Activated gamma-delta T cell treated with anti-CD3 and anti-CD28 coated beads, Interleukin-2, amount 50 U/mL, for 16 hours (primary cell): Measurements from ENCODE around the gene STARD13.

Source experiments
- DNase-seq: peaks from one replicate; pipeline ENCODE4 v3.0.0-alpha.2; 2020; ENCODE audit warnings: low read depth

Gene STARD13

GRCh38 chr13:33081666-33082065, 203.9 kb downstream of the STARD13 start:
- DNase-seq: no peak

DNA sequence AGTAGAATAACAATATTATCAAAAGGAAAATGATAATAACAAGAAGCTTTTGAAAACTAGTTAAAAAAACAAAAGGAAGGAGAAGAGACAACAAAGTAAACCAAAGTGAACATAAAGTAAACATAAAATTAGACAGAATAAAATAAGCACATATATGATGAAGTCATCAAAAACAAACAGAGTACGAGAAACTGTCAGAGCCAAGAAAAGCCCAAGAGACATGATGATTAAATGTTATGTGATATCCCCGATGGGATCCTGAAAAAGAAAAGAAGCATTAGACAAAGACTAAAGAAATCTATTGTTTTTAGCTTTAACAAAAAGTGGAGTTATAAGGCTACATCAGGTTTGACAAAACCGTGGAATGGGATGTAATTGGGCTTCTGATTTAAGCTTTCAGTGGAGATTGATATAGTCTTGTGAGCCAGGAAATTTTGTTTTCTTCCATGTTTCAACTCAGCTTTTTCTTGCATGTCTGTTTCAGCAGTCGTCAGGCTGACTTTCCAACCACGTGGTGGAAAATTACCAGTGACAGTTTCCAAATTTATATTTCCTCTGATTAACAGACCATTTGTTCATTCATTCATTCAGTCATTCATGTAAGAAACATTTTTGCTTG, 204.5 kb downstream of the STARD13 start:
- no peak for DNase-seq

GRCh38 chr13:33079960-33080359, 205.6 kb downstream of the STARD13 start:
- no peak for DNase-seq

GRCh38 chr13:33078263-33078662, 207.3 kb downstream of the STARD13 start:
- DNase-seq: no peak

DNA sequence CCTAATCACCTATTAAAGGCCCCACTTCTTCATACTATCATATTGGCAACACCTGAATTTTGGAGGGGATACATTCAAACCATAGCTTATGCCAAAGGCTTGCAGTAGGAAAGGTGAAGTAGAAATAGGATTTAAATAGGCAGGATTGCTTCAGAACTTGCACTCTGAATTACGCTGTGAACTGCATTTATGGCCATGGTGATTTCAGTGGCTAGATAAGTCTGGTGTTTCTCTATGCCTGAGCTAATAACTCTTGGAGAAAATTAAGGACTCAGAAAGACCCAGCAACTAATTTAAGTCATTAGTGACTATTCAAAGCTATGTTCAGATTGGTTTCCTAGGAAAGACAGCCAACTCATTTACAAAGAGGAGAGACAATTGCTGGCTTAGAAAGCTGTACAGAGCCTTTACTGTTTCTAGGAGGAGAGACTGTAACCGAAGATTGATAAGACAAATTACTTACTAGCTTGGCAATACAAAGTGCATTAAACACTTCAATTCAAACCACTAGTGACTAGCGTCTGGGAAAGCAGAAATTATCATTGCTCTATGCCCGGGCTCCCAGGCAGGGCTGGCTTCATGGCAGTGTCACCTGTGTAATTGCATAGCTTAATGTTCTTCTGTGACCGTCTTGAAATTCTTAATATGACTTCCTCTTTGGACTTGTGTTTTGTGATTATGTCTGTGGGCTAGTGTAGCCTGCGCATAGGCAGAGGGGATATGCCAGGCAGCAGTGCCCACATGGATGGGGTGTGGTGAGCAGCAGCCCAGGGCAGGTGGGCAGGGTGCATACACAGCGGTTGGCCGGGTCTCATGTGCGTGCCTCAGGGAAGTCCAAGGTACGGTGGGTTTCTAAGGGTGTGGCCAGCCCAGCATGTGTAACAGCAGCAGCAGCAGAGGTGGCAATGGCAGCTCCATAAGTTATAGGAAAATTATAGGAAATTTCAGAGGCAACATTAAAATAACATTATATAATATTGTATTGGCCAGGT, 209.3 kb downstream of the STARD13 start:
- DNase-seq: no peak

DNA sequence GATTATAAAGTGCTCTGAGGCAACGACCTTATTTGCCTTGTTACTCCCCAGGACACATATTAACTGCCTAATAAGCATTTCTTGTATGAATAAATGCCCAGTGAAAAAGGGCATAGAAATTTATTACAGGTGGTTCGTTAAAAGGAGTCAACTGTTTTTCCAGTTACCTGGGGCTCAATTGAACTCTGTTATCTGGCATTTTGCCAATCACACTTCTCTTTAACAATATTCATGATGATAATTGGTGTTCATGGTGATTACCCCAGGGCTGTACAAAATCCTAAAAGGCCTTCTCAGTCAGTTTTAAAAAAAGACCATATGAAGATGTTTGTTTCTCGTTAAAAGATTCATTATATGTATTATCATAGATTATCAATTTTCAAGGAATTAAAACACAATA, 212.2 kb downstream of the STARD13 start:
- no peak for DNase-seq

DNA sequence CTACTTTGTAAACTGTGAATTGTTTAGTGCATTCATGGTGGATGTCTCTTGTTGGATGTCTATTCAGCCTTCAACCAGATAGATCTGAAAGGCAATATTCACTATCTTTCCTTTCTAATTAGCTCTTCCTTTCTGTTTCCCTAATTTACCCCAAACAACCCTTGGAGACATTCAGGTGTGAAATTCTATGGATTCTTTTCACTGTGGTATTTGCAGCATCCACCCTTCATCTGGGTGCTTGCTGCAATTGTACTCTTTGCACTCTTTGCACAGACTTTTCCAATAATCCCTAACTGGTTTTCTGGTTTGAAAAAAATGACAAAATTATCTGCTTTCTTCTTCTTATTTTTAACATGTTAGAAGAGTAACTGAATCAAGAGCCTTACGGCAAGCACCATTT, 212.8 kb downstream of the STARD13 start:
- no peak for DNase-seq

DNA sequence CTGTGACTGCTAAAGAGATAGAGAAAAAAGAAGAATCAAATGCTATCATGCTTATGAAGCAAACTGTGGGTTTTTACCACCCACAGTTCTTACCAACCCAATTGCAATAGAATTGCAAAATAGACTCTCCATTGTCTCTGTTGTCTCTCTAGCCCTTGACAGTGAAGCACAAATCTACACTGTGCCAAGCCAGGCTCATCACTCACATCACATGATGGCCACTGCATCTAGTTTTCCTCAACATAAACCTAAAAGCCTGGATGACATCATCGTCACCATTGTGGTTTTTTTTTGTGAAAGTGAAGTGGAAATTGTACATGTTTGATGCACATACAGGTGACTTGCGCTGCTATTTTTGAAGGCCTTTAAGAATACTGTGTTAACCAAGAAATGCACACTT, 213.3 kb downstream of the STARD13 start:
- no peak for DNase-seq

DNA sequence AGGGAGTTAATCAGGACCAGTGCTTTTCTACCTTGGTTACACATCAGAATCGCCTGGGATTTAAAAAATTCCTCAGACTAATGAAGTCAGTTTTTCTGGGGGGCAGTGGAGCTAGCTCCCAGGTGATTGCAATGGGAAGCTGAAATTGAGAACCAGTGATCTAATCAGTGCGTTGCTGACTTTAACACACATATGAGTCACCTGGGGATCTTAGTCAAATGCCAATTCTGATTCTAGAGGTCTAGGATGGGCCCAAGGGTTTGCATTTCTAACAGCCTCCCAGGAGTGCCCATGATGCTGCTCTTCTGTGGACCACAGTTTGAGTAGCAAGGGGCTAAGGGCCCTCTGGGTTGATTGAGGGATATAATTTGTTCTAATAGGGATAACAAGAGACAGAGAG, 214.8 kb downstream of the STARD13 start:
- no peak for DNase-seq

- no peak for DNase-seq
Observed at GRCh38 chr13:33069365-33069764, 216.2 kb downstream of the STARD13 start.

DNA sequence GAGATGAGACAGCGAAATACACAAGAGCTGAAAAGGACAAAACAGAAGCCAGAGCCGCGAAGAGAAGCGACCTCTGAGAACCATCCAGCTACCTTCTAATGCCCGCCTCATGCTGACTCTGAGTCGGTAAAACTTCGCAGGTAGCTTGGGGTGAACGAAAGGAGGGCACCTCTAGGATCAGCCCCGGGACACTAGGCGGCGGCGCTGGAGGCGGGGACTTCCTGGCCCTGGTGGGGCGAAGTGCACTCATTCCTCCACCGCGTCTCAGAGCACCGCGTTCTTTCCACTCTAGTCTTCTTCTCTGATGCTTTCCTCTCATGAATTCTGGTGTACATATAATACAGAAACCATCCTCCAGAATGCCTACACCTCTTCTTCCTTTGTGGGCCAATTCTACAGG, 219.2 kb downstream of the STARD13 start:
- no peak for DNase-seq

DNA sequence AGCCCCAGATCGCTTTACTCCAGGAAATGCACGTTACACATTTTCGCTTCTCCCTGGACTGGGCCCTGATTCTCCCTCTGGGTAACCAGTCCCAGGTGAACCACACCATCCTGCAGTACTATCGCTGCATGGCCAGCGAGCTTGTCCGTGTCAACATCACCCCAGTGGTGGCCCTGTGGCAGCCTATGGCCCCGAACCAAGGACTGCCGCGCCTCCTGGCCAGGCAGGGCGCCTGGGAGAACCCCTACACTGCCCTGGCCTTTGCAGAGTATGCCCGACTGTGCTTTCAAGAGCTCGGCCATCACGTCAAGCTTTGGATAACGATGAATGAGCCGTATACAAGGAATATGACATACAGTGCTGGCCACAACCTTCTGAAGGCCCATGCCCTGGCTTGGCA, 224.7 kb downstream of the STARD13 start:
- DNase-seq: no peak

- no peak for DNase-seq
Observed at GRCh38 chr13:33058776-33059327, 226.7 kb downstream of the STARD13 start.

DNA sequence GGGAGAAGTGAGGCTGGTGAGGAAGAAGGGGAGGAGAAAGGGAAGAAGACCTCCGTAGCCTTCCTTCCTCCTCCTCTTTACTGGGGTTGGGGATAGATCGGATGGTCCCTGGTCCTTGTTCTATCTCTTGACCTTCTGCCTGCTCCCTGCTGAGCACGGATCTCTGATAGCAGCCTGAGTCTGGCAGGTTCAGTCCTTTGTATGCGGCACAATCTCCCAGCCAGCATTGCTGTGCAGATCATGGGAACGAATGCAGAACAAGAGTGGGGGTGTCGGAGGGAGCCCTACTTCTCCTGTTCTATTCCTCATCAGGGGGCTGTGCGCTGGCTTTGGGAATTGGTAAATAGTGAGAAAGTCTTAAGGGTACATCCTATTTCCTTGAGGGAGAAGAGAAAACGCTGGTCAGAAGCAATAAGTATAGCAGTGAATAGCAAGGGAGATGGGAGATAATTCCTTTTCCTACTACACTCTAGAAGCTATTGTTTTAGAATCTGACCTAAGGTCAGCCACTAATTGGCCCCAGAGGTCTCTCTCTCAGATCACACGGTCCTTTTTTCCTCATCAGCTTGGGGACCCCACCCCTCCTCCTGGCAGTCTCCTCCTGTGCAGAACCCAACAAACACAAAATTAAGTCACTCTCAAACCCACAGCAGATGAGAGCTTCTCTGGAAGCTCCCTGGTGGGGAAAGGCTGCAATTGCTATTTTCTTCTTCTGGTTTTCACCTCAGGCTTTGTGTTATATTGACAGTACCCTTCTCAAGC, 228.4 kb downstream of the STARD13 start:
- DNase-seq: no peak

GRCh38 chr13:33053397-33054066, 232.0 kb downstream of the STARD13 start:
- no peak for DNase-seq
